Ishikawa (cell line): ENCODE results near the gene TMEM134.

Experiments
- CEBPB ChIP-seq: IDR thresholded peaks from 2 replicates; pipeline ENCODE4 v1.6.1; 2012
- CREB1 ChIP-seq: IDR thresholded peaks from 2 replicates; pipeline ENCODE4 v1.6.1; 2012; ENCODE audit warnings: low read depth
- EGR1 ChIP-seq: IDR thresholded peaks from 2 replicates; pipeline ENCODE4 v1.6.1; 2012
- EP300 ChIP-seq: IDR thresholded peaks from 2 replicates; pipeline ENCODE4 v1.6.1; 2012; ENCODE audit warnings: borderline replicate concordance
- FOXM1 ChIP-seq: IDR thresholded peaks from 2 replicates; pipeline ENCODE4 v1.6.1; 2012; ENCODE audit warnings: low read depth, borderline replicate concordance
- MAX ChIP-seq: IDR thresholded peaks from 2 replicates; pipeline ENCODE4 v1.6.1; 2012
- NFIC ChIP-seq: IDR thresholded peaks from 2 replicates; pipeline ENCODE4 v1.6.1; 2012
- RAD21 ChIP-seq: IDR thresholded peaks from 2 replicates; pipeline ENCODE4 v1.6.1; 2012; ENCODE audit warnings: low read depth
- REST ChIP-seq: IDR thresholded peaks from 2 replicates; pipeline ENCODE4 v1.6.1; 2012; ENCODE audit warnings: low read depth, mild to moderate bottlenecking
- TAF1 ChIP-seq: IDR thresholded peaks from 2 replicates; pipeline ENCODE4 v1.6.1; 2012; ENCODE audit warnings: low read depth, mild to moderate bottlenecking
- TCF12 ChIP-seq: IDR thresholded peaks from 2 replicates; pipeline ENCODE4 v1.6.1; 2012; ENCODE audit warnings: low read depth
- TEAD4 ChIP-seq: IDR thresholded peaks from 2 replicates; pipeline ENCODE4 v1.6.1; 2012
- USF1 ChIP-seq: IDR thresholded peaks from 2 replicates; pipeline ENCODE4 v1.6.1; 2012
- YY1 ChIP-seq: IDR thresholded peaks from 2 replicates; pipeline ENCODE4 v1.6.1; 2012; ENCODE audit warnings: low read depth
- ZBTB7A ChIP-seq: IDR thresholded peaks from 2 replicates; pipeline ENCODE4 v1.6.1; 2012; ENCODE audit warnings: low read depth

Gene TMEM134

GRCh38 chr11:67421430-67422031 lies 47.5 kb downstream of the TMEM134 start:
- TF ChIP-seq RAD21 (no peak), TEAD4 (no peak), YY1 (no peak), CEBPB (no peak), TCF12 (no peak), TAF1 (no peak), ZBTB7A (no peak), REST (no peak), MAX (no peak), CREB1 (no peak), EP300 (no peak), NFIC (no peak)

- peak; percentile 63; the same call in 1 of the 2 replicates for TF ChIP-seq MAX
- TF ChIP-seq TAF1 = peak; percentile 47; the same call in 1 of the 2 replicates
- no peak for TF ChIP-seq CEBPB
- TF ChIP-seq USF1 = 0 out of 2 replicates have a peak, but pooled peaks have one; percentile 3
These were observed 48.2 kb downstream of the TMEM134 start for GRCh38 chr11:67420646-67421429.

- no peak for TF ChIP-seq USF1
- TF ChIP-seq RAD21 = no peak
- no peak for TF ChIP-seq TAF1
- TF ChIP-seq CEBPB = no peak
- TF ChIP-seq ZBTB7A = no peak; the same call in 1 of the 2 replicates
- TF ChIP-seq MAX = no peak
- no peak for TF ChIP-seq REST
- TF ChIP-seq NFIC = no peak
- no peak for TF ChIP-seq CREB1
- no peak for TF ChIP-seq YY1
- no peak for TF ChIP-seq FOXM1
These were observed 48.9 kb downstream of the TMEM134 start for GRCh38 chr11:67420147-67420645.

- TF ChIP-seq TAF1 (no peak), CREB1 (no peak), EGR1 (no peak), USF1 (no peak), RAD21 (no peak), TEAD4 (no peak), MAX (no peak), FOXM1 (no peak), EP300 (no peak), NFIC (no peak), YY1 (no peak), CEBPB (no peak), REST (no peak), TCF12 (no peak), ZBTB7A (no peak)
These were observed 49.6 kb downstream of the TMEM134 start for GRCh38 chr11:67419325-67420049.
